Activated naive CD8-positive, alpha-beta T cell treated with anti-CD3 and anti-CD28 coated beads, Interleukin-2, amount 50 U/mL, for 24 hours (primary cell): ENCODE data around the gene KCTD1.

ENCODE experiments used
- ATAC-seq: fragments of 150-1000 bp; cut with Tn5 transposase; one replicate; pipeline ENCODE4 v1.10.0; 2021
- DNase-seq: peaks from one replicate; pipeline ENCODE4 v3.0.0; 2021
- H3K27ac Mint-ChIP-seq: one replicate; pipeline ENCODE4 v1.8.0; 2021; ENCODE audit warnings: mild to moderate bottlenecking, mixed read lengths
- H3K27me3 Mint-ChIP-seq: one replicate; pipeline ENCODE4 v1.8.0; 2021; ENCODE audit warnings: mixed read lengths
- H3K36me3 Mint-ChIP-seq: one replicate; pipeline ENCODE4 v1.8.0; 2021; ENCODE audit warnings: low read depth, mixed read lengths
- H3K4me1 Mint-ChIP-seq: one replicate; pipeline ENCODE4 v1.8.0; 2021; ENCODE audit warnings: mixed read lengths
- H3K4me3 Mint-ChIP-seq: one replicate; pipeline ENCODE4 v1.8.0; 2021; ENCODE audit warnings: mild to moderate bottlenecking, moderate library complexity, mixed read lengths
- H3K9me3 Mint-ChIP-seq: one replicate; pipeline ENCODE4 v1.8.0; 2021; ENCODE audit warnings: mixed read lengths

KCTD1 gene

GRCh38 chr18:26432651-26433424, 115.5 kb downstream of the KCTD1 start:
- ATAC-seq (no peak), DNase-seq (no peak)
- H3K9me3 Mint-ChIP-seq: no peaks in the 10 kb centered on the region
- H3K4me1 Mint-ChIP-seq: no peaks in the 10 kb centered on the region
- H3K27me3 Mint-ChIP-seq: no peaks in the 10 kb centered on the region
- no peaks in the 10 kb centered on the region for H3K36me3 Mint-ChIP-seq
- H3K27ac Mint-ChIP-seq: no peak overlapping the region
- no peak overlapping the region for H3K4me3 Mint-ChIP-seq

GRCh38 chr18:26429535-26430226, 118.7 kb downstream of the KCTD1 start:
- ATAC-seq: no peak
- H3K4me1 Mint-ChIP-seq: no peaks in the 10 kb centered on the region

GRCh38 chr18:26425148-26425531, 123.2 kb downstream of the KCTD1 start:
- DNase-seq: no peak
- Mint-ChIP-seq H3K36me3 (no peaks in the 10 kb centered on the region), H3K4me3 (no peak overlapping the region), H3K27ac (no peak overlapping the region), H3K9me3 (no peaks in the 10 kb centered on the region), H3K4me1 (no peaks in the 10 kb centered on the region), H3K27me3 (no peaks in the 10 kb centered on the region)
- no peak for ATAC-seq

More at GRCh38 chr18:26429535-26430226, 118.7 kb downstream of the KCTD1 start:
- Mint-ChIP-seq H3K27me3 (no peaks in the 10 kb centered on the region), H3K36me3 (no peaks in the 10 kb centered on the region), H3K9me3 (no peaks in the 10 kb centered on the region), H3K27ac (no peak overlapping the region), H3K4me3 (no peak overlapping the region)
- DNase-seq: no peak

GRCh38 chr18:26424428-26425147, 123.8 kb downstream of the KCTD1 start:
- Mint-ChIP-seq H3K36me3 (no peaks in the 10 kb centered on the region), H3K27ac (no peak overlapping the region), H3K4me1 (no peaks in the 10 kb centered on the region), H3K27me3 (no peaks in the 10 kb centered on the region), H3K4me3 (no peak overlapping the region), H3K9me3 (no peaks in the 10 kb centered on the region)
- ATAC-seq (no peak), DNase-seq (no peak)

GRCh38 chr18:26422472-26423162, 125.7 kb downstream of the KCTD1 start:
- Mint-ChIP-seq H3K4me3 (no peak overlapping the region), H3K27ac (no peak overlapping the region), H3K4me1 (no peaks in the 10 kb centered on the region), H3K36me3 (no peaks in the 10 kb centered on the region), H3K27me3 (no peaks in the 10 kb centered on the region), H3K9me3 (no peaks in the 10 kb centered on the region)
- ATAC-seq (no peak), DNase-seq (no peak)

- ATAC-seq: no peak
- H3K27ac Mint-ChIP-seq: no peak overlapping the region
- no peaks in the 10 kb centered on the region for H3K9me3 Mint-ChIP-seq
- H3K4me3 Mint-ChIP-seq: no peak overlapping the region
- H3K27me3 Mint-ChIP-seq: no peaks in the 10 kb centered on the region
- no peaks in the 10 kb centered on the region for H3K4me1 Mint-ChIP-seq
- no peak for DNase-seq
- no peaks in the 10 kb centered on the region for H3K36me3 Mint-ChIP-seq
Measured at GRCh38 chr18:26421931-26422330, 126.4 kb downstream of the KCTD1 start.

- ATAC-seq: no peak
- H3K4me1 Mint-ChIP-seq: no peaks in the 10 kb centered on the region
- no peaks in the 10 kb centered on the region for H3K36me3 Mint-ChIP-seq
- no peaks in the 10 kb centered on the region for H3K27me3 Mint-ChIP-seq
- no peak for DNase-seq
- no peak overlapping the region for H3K27ac Mint-ChIP-seq
- no peak overlapping the region for H3K4me3 Mint-ChIP-seq
- H3K9me3 Mint-ChIP-seq: no peaks in the 10 kb centered on the region
Measured at GRCh38 chr18:26421503-26421902, 126.8 kb downstream of the KCTD1 start.

- Mint-ChIP-seq H3K27me3 (no peaks in the 10 kb centered on the region), H3K9me3 (no peaks in the 10 kb centered on the region), H3K27ac (no peak overlapping the region), H3K4me1 (no peaks in the 10 kb centered on the region), H3K36me3 (no peaks in the 10 kb centered on the region), H3K4me3 (no peak overlapping the region)
- ATAC-seq (no peak), DNase-seq (no peak)
Measured at GRCh38 chr18:26419746-26420145, 128.6 kb downstream of the KCTD1 start.

- Mint-ChIP-seq H3K36me3 (no peaks in the 10 kb centered on the region), H3K27me3 (no peaks in the 10 kb centered on the region), H3K4me1 (no peaks in the 10 kb centered on the region), H3K9me3 (no peaks in the 10 kb centered on the region), H3K27ac (no peak overlapping the region), H3K4me3 (no peak overlapping the region)
- DNase-seq: no peak
- ATAC-seq: no peak
Measured at GRCh38 chr18:26418225-26418624, 130.1 kb downstream of the KCTD1 start.

- Mint-ChIP-seq H3K4me3 (no peak overlapping the region), H3K36me3 (no peaks in the 10 kb centered on the region), H3K27ac (no peak overlapping the region), H3K27me3 (no peaks in the 10 kb centered on the region), H3K9me3 (no peaks in the 10 kb centered on the region), H3K4me1 (no peaks in the 10 kb centered on the region)
- DNase-seq (no peak), ATAC-seq (no peak)
Measured at GRCh38 chr18:26417190-26417589, 131.2 kb downstream of the KCTD1 start.

GRCh38 chr18:26416652-26417150, 131.7 kb downstream of the KCTD1 start:
- H3K27me3 Mint-ChIP-seq: no peaks in the 10 kb centered on the region

GRCh38 chr18:26415631-26416030, 132.7 kb downstream of the KCTD1 start:
- H3K4me1 Mint-ChIP-seq: no peaks in the 10 kb centered on the region
- no peak overlapping the region for H3K4me3 Mint-ChIP-seq
- H3K27me3 Mint-ChIP-seq: no peaks in the 10 kb centered on the region
- DNase-seq (no peak), ATAC-seq (no peak)
- no peaks in the 10 kb centered on the region for H3K9me3 Mint-ChIP-seq
- H3K27ac Mint-ChIP-seq: no peak overlapping the region
- no peaks in the 10 kb centered on the region for H3K36me3 Mint-ChIP-seq

More at GRCh38 chr18:26416652-26417150, 131.7 kb downstream of the KCTD1 start:
- DNase-seq (no peak), ATAC-seq (no peak)
- Mint-ChIP-seq H3K4me3 (no peak overlapping the region), H3K4me1 (no peaks in the 10 kb centered on the region), H3K27ac (no peak overlapping the region), H3K36me3 (no peaks in the 10 kb centered on the region), H3K9me3 (no peaks in the 10 kb centered on the region)

GRCh38 chr18:26414901-26415440, 133.4 kb downstream of the KCTD1 start:
- Mint-ChIP-seq H3K36me3 (no peaks in the 10 kb centered on the region), H3K27ac (no peak overlapping the region), H3K9me3 (no peaks in the 10 kb centered on the region), H3K4me1 (no peaks in the 10 kb centered on the region), H3K4me3 (no peak overlapping the region), H3K27me3 (no peaks in the 10 kb centered on the region)
- DNase-seq (no peak), ATAC-seq (no peak)

- Mint-ChIP-seq H3K4me1 (no peaks in the 10 kb centered on the region), H3K36me3 (no peaks in the 10 kb centered on the region), H3K27ac (no peak overlapping the region), H3K27me3 (no peaks in the 10 kb centered on the region), H3K4me3 (no peak overlapping the region), H3K9me3 (no peaks in the 10 kb centered on the region)
- DNase-seq: no peak
- ATAC-seq: no peak
Measured at GRCh38 chr18:26409091-26409490, 139.3 kb downstream of the KCTD1 start.
